H9 (cell line): ENCODE measurements around the gene STRADA. TPM values are rescaled to one million over a fixed set of nuclear protein-coding genes. Genes with fewer than 3 reads are reported as not detected.

ENCODE experiments used
- DNase-seq: peaks from one replicate; pipeline ENCODE4 v3.0.0-alpha.2; 2017
- H2AFZ ChIP-seq: one replicate; pipeline ENCODE4 v1.6.1; 2013; ENCODE audit warnings: mild to moderate bottlenecking, low read length, control low read depth, moderate library complexity
- H2AK5ac ChIP-seq: 2 replicates; pipeline ENCODE4 v1.6.1; 2013; ENCODE audit warnings: low read length, control low read depth, mixed read lengths; ENCODE audit not compliant: insufficient read length
- H2BK120ac ChIP-seq: one replicate; pipeline ENCODE4 v1.6.1; 2013; ENCODE audit warnings: low read depth, mild to moderate bottlenecking, low read length, control low read depth, inconsistent platforms; ENCODE audit not compliant: poor library complexity, severe bottlenecking
- H2BK12ac ChIP-seq: 2 replicates; pipeline ENCODE4 v1.6.1; 2013; ENCODE audit warnings: low read length, control low read depth, mixed read lengths, low read depth; ENCODE audit not compliant: insufficient read length
- H2BK15ac ChIP-seq: 2 replicates; pipeline ENCODE4 v1.6.1; 2013; ENCODE audit warnings: low read depth, low read length, control low read depth
- H2BK20ac ChIP-seq: one replicate; pipeline ENCODE4 v1.6.1; 2013; ENCODE audit warnings: low read depth, mild to moderate bottlenecking, low read length, control low read depth, inconsistent platforms; ENCODE audit not compliant: poor library complexity, severe bottlenecking
- H2BK5ac ChIP-seq: 2 replicates; pipeline ENCODE4 v1.6.1; 2013; ENCODE audit warnings: low read length, control low read depth, mixed read lengths; ENCODE audit not compliant: insufficient read length
- H3K14ac ChIP-seq: 2 replicates; pipeline ENCODE4 v1.6.1; 2013; ENCODE audit warnings: low read length, control low read depth; ENCODE audit not compliant: insufficient read depth
- H3K18ac ChIP-seq: 2 replicates; pipeline ENCODE4 v1.6.1; 2013; ENCODE audit warnings: low read depth, mild to moderate bottlenecking, mixed read lengths, low read length, control low read depth; ENCODE audit not compliant: insufficient read length
- H3K23ac ChIP-seq: 2 replicates; pipeline ENCODE4 v1.6.1; 2013; ENCODE audit warnings: low read length, control low read depth, mixed read lengths, low read depth; ENCODE audit not compliant: insufficient read length
- H3K23me2 ChIP-seq: 2 replicates; pipeline ENCODE4 v1.6.1; 2013; ENCODE audit warnings: low read depth, mild to moderate bottlenecking, mixed read lengths, low read length, control low read depth; ENCODE audit not compliant: insufficient read length, poor library complexity, severe bottlenecking
- H3K27ac ChIP-seq: 2 replicates; pipeline ENCODE4 v1.5.1; 2013; ENCODE audit warnings: low read length, control low read depth, mixed read lengths, low read depth; ENCODE audit not compliant: insufficient read length
- H3K27me3 ChIP-seq: 2 replicates; pipeline ENCODE4 v1.6.1; 2013; ENCODE audit warnings: low read length, control low read depth, inconsistent platforms; ENCODE audit not compliant: insufficient read depth
- H3K4ac ChIP-seq: 2 replicates; pipeline ENCODE4 v1.6.1; 2013; ENCODE audit warnings: low read depth, mild to moderate bottlenecking, control low read depth, inconsistent platforms, low read length, moderate library complexity
- H3K4me1 ChIP-seq: 2 replicates; pipeline ENCODE4 v1.6.1; 2013; ENCODE audit warnings: low read length, control low read depth, inconsistent platforms; ENCODE audit not compliant: insufficient read depth
- H3K4me2 ChIP-seq: 2 replicates; pipeline ENCODE4 v1.6.1; 2013; ENCODE audit warnings: low read length, control low read depth, mixed read lengths; ENCODE audit not compliant: insufficient read length, insufficient read depth
- H3K56ac ChIP-seq: 2 replicates; pipeline ENCODE4 v1.6.1; 2013; ENCODE audit warnings: low read depth, mild to moderate bottlenecking, mixed read lengths, low read length, control low read depth; ENCODE audit not compliant: insufficient read length
- H3K79me1 ChIP-seq: 2 replicates; pipeline ENCODE4 v1.6.1; 2013; ENCODE audit warnings: low read depth, mild to moderate bottlenecking, moderate library complexity, low read length, control low read depth, inconsistent platforms; ENCODE audit not compliant: insufficient read depth, poor library complexity, severe bottlenecking
- H3K79me2 ChIP-seq: 2 replicates; pipeline ENCODE4 v1.6.1; 2013; ENCODE audit warnings: low read length, control low read depth, inconsistent platforms; ENCODE audit not compliant: insufficient read depth
- H3K9ac ChIP-seq: 2 replicates; pipeline ENCODE4 v1.6.1; 2013; ENCODE audit warnings: low read length, control low read depth, mixed read lengths; ENCODE audit not compliant: insufficient read length; ENCODE audit errors: extremely low read depth
- H3K9me3 ChIP-seq: one replicate; pipeline ENCODE4 v1.6.1; 2013; ENCODE audit warnings: low read depth, low read length, inconsistent platforms; ENCODE audit not compliant: control insufficient read depth
- H3T11ph ChIP-seq: one replicate; pipeline ENCODE4 v1.6.1; 2013; ENCODE audit warnings: mild to moderate bottlenecking, low read length, control low read depth, inconsistent platforms
- H4K20me1 ChIP-seq: one replicate; pipeline ENCODE4 v1.6.1; 2013; ENCODE audit not compliant: control insufficient read depth, insufficient read length, insufficient read depth
- H4K5ac ChIP-seq: 2 replicates; pipeline ENCODE4 v1.6.1; 2013; ENCODE audit warnings: low read depth, mild to moderate bottlenecking, mixed read lengths, low read length, control low read depth; ENCODE audit not compliant: insufficient read length
- H4K8ac ChIP-seq: replicated peaks from 2 replicates; pipeline ENCODE4 v1.6.1; 2013; ENCODE audit warnings: low read length, control low read depth, mixed read lengths, low read depth; ENCODE audit not compliant: insufficient read length
- H4K91ac ChIP-seq: 2 replicates; pipeline ENCODE4 v1.6.1; 2013; ENCODE audit warnings: low read depth, mild to moderate bottlenecking, moderate library complexity, mixed read lengths, low read length, control low read depth; ENCODE audit not compliant: insufficient read length
- H3K27ac Mint-ChIP-seq, 3 experiments: 2 replicates in 2 of 3; 3 replicates in 1 of 3; pipeline ENCODE4 v1.8.0; 2020 to 2021; ENCODE audit warnings: mixed read lengths in 3 of 3, mild to moderate bottlenecking in 1 of 3, moderate library complexity in 1 of 3
- H3K27me3 Mint-ChIP-seq: 2 replicates; pipeline ENCODE4 v1.8.0; 2021; ENCODE audit warnings: low read depth, mild to moderate bottlenecking, moderate library complexity, mixed read lengths
- H3K36me3 Mint-ChIP-seq, 3 experiments: 2 replicates in 2 of 3; 3 replicates in 1 of 3; pipeline ENCODE4 v1.8.0; 2020 to 2021; ENCODE audit warnings: low read depth in 3 of 3, mixed read lengths in 3 of 3; ENCODE audit not compliant: insufficient read depth in 1 of 3
- H3K4me1 Mint-ChIP-seq, 2 experiments: 2 replicates each; pipeline ENCODE4 v1.8.0; 2020; ENCODE audit warnings: mixed read lengths in 2 of 2
- H3K4me3 Mint-ChIP-seq, 2 experiments: 2 replicates in 1 of 2; 3 replicates in 1 of 2; pipeline ENCODE4 v1.8.0; 2020 to 2021; ENCODE audit warnings: mild to moderate bottlenecking in 2 of 2, mixed read lengths in 2 of 2, moderate library complexity in 1 of 2
- H3K9me3 Mint-ChIP-seq, 2 experiments: 2 replicates in 1 of 2; 3 replicates in 1 of 2; pipeline ENCODE4 v1.8.0; 2020; ENCODE audit warnings: mild to moderate bottlenecking in 2 of 2, mixed read lengths in 2 of 2, moderate library complexity in 1 of 2
- WGBS: extraction: QIAGEN DNeasy Blood & Tissue Kit; methylation state at CpG from one replicate; pipeline ENCODE4 v1.1.7; 2013; ENCODE audit warnings: missing lambda C conversion rate, low lambda C conversion rate, mixed read lengths; ENCODE audit not compliant: insufficient read length; ENCODE audit errors: extremely low coverage; 5-methylcytosine and 5-hydroxymethylcytosine counted together
- total RNA-seq: library from RNA; stranded (reverse); gene quantifications from 2 replicates; pipeline ENCODE4 v1.2.1, GENCODE V29; 2021
- TF ChIP-seq, protein P1 (sequence below): fragments of 200-600 bp; sonication (generic); conservative IDR thresholded peaks from 3 replicates; pipeline ENCODE4 v1.8.0; 2021; ENCODE audit warnings: antibody characterized with exemption, mild to moderate bottlenecking

Gene STRADA
- total RNA-seq, 1 experiment from 2014 or later = 35.0 TPM

DNA sequence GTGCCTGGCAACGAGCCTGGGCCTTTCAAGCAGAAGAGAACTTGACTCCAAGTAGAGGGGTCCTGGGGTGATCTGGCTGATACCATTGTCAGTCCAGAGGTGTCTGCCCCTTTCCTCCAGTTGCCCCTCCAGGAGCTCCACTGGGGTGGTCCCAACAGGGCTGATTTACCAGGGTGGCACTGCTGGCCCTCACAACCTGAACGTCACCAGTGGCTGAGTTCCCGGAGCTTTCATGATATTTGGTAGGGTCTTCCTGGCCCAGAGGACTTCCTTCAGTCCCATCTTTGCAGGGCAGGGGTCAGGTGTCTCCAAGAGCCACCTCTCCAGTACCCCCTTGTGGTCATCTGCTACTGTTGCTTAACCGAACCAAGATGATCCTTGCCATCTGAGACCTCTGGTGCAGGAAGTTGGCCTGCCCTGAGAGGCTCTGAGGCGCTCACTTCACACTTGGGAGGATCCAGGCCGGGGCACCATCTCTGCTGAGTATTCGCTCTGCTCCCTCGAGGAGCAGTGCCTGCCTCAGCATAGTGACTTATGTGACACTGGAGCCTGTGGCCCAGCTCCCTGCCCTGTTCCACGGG lies 45.1 kb downstream of the STRADA start:
- no peak overlapping the region for H4K8ac ChIP-seq

More for the DNA sequence above, 45.1 kb downstream of the STRADA start:
- Histone ChIP-seq H3K79me2 (no peaks in the 10 kb centered on the region), H2AFZ (no peak overlapping the region), H3K79me1 (no peaks in the 10 kb centered on the region), H3K23me2 (peaks cover 20% of the 10 kb centered on the region), H3K9ac (no peak overlapping the region), H3K14ac (no peak overlapping the region), H4K20me1 (no peaks in the 10 kb centered on the region), H4K91ac (no peak overlapping the region), H3K27me3 (no peaks in the 10 kb centered on the region), H3K27ac (no peak overlapping the region), H2BK120ac (no peak overlapping the region), H4K5ac (no peak overlapping the region), H3K4ac (no peak overlapping the region), H3K18ac (no peak overlapping the region), H2BK5ac (no peak overlapping the region), H3K23ac (no peak overlapping the region), H3K9me3 (no peaks in the 10 kb centered on the region), H2BK15ac (no peak overlapping the region), H2AK5ac (no peak overlapping the region), H3T11ph (no peak overlapping the region), H2BK12ac (no peak overlapping the region), H3K4me2 (no peak overlapping the region), H2BK20ac (no peak overlapping the region), H3K56ac (no peak overlapping the region), H3K4me1 (no peaks in the 10 kb centered on the region; the same call in 1 of the 2 replicates)
- H3K36me3 Mint-ChIP-seq = peaks cover 5 to 37% (median 14%) of the 10 kb centered on the region in 3 experiments
- no peaks in the 10 kb centered on the region for H3K9me3 Mint-ChIP-seq
- peak; percentile 91 for DNase-seq
- TF ChIP-seq, protein P1, sequence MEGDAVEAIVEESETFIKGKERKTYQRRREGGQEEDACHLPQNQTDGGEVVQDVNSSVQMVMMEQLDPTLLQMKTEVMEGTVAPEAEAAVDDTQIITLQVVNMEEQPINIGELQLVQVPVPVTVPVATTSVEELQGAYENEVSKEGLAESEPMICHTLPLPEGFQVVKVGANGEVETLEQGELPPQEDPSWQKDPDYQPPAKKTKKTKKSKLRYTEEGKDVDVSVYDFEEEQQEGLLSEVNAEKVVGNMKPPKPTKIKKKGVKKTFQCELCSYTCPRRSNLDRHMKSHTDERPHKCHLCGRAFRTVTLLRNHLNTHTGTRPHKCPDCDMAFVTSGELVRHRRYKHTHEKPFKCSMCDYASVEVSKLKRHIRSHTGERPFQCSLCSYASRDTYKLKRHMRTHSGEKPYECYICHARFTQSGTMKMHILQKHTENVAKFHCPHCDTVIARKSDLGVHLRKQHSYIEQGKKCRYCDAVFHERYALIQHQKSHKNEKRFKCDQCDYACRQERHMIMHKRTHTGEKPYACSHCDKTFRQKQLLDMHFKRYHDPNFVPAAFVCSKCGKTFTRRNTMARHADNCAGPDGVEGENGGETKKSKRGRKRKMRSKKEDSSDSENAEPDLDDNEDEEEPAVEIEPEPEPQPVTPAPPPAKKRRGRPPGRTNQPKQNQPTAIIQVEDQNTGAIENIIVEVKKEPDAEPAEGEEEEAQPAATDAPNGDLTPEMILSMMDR = peak; percentile 76
- WGBS = no CpG with 5 or more reads among the region's 9 CpGs
- H3K27ac Mint-ChIP-seq = peak overlapping the region in 2 of 3 experiments; percentile 44 to 69; a peak in 4 of 7 replicates
- H3K4me3 Mint-ChIP-seq = peak overlapping the region; percentile 38 to 39; a peak in 3 of 5 replicates
- H3K27me3 Mint-ChIP-seq = peaks cover 2% of the 10 kb centered on the region; the same call in 1 of the 2 replicates
- H3K4me1 Mint-ChIP-seq = peaks cover 24 to 37% of the 10 kb centered on the region in 2 experiments
